NCI-H524 (cell line): ENCODE results near the gene LRP1B.
"Not testable (repeated sequence)": the region's sequence is repeated elsewhere in the genome, so short reads cannot be mapped to it uniquely, and the experiment has no call there.

Source experiments
- DNase-seq, 2 experiments: peaks; one replicate each; lab custom pipeline; 2025; lab: John Stamatoyannopoulos, UW

The LRP1B gene

DNA sequence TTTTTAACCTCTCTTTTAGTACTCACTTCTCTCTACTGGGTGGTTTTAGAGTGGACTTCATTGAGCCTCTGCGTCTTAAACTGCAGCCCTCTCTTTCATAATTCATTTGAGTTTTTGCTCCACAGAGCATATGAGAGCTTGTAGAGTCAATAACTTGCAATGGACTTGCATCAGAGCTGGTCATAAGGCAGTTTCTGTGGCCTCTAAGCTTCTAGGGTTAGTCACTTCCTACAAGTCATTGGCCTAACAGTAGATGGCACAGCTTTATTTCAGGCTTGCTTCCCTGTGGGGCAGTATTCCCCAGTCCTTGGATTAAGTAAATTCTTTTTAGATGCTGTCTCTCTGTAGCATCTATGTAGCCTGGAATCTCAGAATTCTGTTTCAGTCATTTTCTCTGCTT is 1435.7 kb downstream of the LRP1B start:
- DNase-seq, result no peak

DNA sequence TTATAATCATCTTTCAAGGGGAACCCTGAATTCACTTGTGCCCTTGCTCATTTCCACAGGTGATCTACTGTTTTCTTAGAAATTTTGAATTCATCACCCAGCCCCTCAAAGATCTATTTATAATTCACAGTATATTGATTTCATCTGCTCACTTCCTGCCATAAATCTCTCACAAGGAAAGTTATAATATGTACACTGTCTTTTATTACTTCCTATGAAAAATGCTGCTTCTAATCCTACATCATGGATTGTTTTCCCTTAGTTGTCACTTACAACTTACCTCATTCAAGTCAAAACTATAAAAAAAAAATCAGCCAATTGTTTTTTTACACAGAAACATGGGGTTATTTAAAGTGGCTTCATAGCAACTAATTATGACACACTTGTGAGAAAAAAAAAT is 1443.0 kb downstream of the LRP1B start:
- no peak for DNase-seq

DNA sequence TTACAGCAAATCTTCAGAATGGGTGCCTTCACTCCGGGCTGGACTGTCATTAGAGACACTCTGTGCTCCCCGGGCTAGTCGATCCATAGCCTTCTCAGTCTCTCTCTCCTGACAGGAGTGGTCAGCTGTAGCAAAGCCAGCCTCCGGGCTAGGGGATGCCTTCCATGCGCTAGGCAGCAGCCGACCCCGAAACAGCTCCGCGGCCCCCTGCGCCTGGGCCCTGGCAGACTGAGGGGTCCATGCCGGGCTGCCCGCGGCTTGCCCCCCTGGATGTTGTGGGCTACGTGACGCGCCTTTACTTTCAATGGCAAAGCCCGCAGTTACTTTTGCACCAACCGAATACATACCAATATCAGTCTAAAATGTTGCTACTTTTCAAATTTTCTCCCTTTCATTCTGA is 1447.2 kb downstream of the LRP1B start:
- DNase-seq, result no peak

DNA sequence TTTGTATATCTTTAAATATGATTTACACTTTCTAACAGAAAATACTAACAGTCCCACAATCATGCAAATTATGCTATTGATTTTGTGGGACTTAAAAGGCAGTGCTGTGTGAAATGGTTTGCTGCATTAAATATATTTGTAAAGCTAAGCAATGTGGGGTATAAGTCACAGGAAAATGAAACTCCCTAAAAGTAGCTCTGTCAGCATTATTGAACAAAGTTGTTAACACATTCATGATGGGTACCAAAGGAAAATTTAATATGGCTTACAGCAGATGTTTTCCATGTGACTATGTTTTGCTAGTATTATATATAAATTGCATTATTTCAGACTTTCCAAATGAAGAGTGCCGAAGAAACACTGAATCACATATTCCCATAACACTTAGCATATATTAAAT is 1450.0 kb downstream of the LRP1B start:
- DNase-seq, result no peak

DNA sequence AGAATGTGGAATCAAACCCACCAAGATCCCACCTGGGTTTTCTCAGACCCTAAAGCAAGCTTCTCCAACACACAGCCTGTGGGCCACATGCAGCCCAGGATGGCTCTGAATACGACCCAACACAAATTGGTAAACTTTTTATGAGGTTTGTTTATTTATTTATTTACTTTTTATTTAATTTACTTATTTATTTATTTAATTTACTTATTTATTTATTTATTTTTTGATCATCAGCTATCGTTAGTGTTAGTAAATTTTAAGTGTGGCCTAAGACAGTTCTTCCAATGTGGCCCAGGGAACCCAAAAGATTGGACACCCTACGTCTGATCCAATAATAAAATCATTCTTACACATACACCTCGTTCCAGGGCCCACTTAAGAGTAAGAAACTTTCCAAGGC is 1451.1 kb downstream of the LRP1B start:
- no peak for DNase-seq

DNA sequence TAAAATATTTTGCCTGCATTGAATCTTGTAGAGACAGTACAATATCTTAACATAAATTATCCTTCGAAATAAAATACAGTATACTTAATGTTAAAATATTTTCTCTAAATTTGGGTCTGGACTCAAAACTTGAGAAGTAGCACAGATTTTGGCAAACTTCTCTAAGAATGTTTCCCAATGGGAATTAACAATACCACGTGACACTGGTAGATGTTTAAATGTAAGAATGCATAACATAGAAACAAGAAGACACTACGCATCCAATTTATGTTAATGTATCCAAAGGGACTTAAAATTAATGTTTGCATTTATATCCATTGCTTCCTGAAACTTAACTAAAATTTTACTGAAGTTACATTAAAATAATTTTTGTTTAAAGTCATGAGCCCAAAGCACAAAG is 1460.9 kb downstream of the LRP1B start:
- DNase-seq, result no peak

DNA sequence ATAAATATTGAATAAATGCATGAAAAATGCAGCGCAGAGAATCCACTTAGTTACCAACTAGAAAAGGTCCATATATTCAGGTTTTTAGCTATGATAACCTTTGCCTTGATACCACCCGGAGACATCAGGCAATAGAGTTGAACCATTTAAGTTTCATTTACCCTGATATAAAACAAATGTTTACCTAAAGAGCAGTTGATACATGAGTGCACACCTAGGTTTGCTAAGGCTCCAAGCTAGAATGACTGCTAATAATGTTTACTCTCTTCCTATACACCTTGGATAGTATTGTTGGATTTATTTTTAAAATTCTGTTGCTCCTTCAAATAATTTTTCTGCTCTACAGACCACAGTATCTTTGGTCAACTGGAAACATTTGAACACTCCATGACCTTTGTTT is 1463.6 kb downstream of the LRP1B start:
- DNase-seq, result no peak

DNA sequence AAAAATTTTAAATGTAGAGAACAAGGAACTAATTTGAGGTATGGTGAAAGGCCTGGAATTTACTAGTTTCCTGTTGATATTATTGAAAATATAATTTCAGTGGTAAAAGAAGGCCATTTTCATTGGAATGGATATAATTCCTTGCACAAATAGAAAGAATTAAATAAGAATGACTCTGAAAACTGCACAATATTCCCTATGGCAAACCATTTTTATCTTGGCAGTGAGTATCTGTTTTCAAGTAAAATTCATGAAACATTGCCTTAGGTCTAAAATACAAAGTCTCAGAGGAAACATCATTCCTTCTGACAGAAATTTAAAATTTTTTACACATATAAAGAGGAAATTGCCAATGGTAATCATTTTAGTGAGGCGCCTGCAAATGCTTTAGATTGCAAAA is 1468.3 kb downstream of the LRP1B start:
- no peak for DNase-seq

DNA sequence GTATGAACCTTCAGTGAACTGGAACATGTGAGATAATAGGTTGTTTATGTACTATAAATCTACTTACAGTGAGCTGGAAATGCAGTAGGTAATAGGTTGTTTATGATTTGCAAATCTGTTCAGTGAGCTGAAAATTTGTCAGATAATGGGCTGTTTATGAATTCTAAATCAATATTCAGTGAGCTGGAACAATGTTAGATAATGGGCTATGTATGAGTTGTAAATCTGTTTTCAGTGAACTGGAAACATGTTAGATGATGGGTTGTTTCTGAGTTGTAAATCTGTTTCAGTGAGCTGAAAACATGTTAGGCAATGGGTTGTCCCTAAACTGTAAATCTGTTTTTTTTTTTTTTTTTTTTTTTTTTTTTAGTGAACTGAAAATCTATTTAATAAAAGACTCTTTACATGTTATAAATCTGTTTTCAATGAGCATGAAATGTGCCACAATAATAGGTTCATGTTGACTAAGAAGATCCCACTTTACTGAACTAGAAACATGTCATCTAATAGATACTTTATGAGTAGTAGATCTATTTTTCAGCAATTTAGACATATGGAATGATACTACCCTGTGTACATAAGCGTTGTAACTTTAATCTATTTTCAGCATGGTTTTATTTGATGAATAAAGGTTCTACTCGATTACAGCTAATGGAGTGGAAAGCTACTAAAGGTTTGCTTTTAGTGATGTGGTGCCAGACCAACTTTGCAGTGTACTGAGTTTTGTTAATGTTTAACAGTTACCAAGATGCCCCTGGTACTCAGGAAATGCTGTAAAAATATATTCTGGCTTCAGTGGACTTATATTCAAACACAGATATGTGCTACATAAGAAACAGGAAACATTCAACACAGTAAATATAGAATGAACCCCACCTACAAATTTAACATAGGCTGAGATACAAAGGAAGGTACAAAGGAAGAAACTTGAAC is 1471.8 kb downstream of the LRP1B start:
- no peak for DNase-seq

DNA sequence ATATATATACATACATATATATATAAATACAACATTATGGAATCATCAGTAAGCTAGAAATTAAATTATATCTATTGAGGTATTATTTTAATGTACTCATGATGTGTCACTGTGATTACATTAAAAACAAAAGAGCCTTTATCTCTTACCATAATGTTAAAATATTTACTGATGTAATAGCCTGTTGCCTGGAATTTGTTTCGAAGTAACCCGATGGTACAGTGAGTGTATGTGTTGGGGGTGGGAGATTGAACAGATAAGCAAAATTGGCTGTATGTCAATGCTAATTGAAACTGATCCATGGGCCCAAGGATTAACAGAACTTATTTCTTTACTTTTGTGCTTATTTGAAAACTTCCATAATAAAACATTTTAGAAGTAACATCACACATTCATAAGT is 1473.2 kb downstream of the LRP1B start:
- DNase-seq, result no peak

DNA sequence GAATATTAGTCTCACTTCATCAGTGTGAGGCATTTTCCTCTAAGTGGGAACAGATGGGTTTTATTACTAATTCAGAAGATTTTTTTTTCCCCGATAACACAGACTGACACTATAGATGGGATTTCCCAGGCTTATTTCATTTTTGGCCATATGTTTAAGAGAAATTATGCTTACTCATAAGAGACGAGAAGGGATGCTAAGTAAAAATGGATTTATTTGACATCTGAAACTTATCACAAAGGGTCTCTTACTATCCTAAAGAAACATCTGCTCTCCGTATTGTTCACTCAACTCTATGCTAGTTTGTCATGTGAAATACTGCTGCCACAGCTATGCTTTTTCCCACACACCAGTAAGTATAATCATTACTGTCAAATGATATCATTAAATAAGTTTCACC is 1476.3 kb downstream of the LRP1B start:
- peak; percentile 56 to 97 for DNase-seq

DNA sequence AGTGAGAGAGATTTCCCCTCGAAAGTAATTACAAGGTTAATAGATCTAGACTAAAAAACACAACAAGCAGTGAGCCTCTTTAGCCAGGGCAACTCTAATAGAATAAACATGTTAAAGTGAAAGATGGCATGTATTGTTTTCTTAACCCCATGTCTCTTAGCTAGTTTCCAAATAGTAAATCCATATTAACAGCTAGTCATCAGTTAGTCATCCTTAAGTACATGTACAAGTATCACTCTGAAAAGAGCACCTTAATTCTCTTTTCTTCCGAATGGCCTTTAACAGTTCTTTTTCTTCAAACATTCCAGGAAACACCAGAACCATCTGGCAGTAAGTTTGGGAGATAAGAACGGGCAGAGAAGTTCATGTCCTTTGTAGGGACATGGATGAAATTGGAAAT is 1480.0 kb downstream of the LRP1B start:
- DNase-seq, result no peak

DNA sequence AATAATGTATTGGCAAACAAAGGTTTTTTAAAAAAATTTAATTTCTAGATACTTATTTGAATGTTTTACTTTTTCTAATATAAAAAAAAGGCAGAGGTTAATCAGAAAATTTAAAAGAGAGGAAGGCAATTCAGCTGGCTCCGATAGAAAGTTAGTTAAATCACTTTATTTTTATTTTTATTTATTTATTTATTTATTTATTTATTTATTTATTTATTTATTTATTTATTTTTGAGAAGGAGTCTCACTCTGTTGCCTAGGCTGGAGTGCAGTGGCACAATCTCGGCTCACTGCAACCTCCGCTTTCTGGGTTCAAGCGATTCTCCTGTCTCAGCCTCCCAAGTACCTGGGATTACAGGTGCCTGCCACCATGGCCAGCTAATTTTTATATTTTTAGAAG is 1480.7 kb downstream of the LRP1B start:
- not testable (repeated sequence) for DNase-seq

DNA sequence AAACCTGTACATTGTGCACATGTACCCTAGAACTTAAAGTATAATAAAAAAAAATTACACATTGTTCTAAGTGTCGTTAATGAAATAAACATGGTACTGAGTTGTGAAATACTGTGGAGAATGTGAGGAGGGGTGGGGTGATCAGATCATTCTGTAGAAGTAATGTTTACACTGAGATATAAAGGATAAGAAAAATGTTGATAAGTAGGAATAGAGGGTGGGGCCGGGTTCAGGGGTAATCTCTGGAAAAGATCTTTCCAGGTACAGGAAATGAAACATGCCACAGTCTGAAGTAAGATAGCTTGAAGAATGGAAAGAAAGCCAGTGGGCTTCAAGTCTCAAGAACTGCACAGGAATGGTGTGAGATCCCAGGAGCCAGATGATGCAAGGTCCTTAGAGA is 1482.4 kb downstream of the LRP1B start:
- DNase-seq, result no peak

DNA sequence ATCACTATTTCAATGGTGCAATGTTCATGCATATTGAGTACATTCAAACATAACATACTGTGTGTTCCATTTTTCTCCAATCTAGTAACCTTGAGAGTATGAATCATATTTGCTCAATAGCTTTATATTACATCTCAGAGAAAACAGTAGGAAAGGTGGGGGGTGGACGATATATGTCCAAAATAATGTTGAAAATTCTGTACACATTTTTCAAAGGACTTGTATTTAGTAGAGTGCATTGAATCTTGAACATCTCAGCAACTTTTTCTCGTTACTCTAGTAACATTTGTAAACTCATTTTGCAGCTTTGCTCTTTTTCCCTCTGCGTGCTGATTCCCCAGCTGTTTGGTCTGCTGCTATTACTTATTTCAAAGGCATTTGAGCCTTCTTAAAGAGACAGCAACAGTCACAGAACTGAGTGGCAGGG is 1487.0 kb downstream of the LRP1B start:
- DNase-seq, result peak; percentile 3 to 42

DNA sequence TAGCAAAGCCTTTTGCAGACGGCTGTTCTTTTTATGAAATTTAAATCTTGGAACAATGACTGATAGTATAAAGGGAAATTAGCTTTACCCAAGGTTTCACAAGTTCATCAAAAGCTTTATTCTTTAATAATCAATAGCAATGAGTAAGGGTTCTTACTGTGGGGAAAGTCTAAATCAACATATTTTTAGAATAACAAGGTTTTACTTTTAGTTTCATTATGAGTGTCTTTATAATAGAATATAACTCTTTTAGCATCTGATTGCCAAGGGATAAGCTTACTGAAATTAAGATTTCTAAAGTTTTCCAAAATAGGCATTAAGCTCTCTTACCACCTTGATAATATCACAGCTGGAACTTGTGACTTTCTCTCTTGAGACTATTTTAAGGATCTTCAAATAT is 1489.7 kb downstream of the LRP1B start:
- no peak for DNase-seq

DNA sequence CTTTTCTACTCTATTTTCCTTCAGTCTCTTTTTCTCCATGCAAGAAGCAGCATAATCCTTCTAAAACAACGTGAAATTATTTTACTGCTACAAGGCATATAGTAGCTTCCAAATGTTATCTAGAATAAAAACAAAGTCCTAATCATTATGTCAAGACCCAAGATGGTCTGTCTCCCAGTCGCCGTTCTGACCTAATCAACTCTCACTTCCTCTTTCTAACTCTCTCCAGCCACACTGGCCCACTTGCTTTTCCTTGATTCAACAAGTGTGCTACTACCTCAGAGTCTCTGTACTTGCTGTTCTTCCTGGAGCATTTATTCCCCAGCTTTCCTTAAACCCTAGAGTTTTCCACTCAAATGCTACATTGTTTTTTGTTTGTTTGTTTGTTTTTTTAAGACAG is 1491.2 kb downstream of the LRP1B start:
- DNase-seq, result no peak

DNA sequence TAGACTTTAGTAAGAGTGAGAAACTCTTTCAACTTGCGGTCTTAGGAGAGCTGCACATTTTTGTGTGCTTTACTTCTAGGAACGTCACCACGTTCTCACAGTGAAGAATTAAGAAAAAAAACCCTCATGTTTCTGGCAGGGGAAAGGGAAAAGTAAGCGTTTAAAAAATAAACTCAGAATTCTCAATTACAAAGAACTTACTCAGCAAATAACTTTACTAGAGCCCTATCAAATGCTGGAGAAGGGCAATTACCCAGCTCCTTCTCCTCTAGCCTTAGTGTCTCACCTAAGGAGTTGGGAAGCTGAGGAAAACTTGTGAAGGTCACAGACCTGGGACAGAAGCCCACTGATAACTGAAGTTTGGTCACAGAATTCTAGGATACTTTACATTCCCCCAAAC is 1500.3 kb downstream of the LRP1B start:
- DNase-seq, result no peak

DNA sequence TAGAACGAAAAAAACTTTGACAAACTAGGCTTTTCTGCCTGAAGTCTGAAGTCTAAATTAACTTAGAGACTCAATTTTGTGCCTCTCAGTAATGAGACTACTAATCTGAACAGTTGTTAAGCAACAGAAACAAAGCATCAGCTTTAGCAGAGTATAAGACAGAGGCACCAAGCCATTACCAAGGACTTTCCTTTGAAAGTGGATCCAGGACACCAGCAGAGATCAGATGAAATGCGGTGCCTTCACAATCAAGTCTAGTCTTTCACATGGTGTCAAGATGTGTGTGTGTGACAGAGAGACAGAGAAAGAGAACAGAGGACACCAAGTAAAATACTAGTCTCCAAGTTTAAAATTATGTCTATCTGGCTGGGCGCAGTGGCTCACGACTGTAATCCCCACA is 1502.9 kb downstream of the LRP1B start:
- DNase-seq, result no peak

DNA sequence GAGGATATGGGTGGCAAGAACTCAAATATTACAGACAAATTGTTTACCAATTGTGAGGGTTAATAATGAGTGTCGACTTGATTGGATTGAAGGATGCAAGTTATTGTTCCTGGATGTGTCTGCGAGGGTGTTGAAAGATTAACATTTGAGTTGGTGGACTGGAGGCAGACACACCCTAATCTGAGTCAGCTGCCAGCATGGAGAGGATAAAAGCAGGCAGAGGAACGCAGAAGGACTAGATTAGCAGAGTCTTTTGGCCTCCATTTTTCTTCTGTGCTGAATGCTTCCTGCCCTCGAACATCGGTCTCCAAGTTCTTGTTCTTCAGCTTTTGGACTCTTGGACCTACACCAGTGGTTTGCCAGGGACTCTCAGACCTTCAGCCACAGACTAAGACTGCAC is 1503.7 kb downstream of the LRP1B start:
- no peak for DNase-seq

DNA sequence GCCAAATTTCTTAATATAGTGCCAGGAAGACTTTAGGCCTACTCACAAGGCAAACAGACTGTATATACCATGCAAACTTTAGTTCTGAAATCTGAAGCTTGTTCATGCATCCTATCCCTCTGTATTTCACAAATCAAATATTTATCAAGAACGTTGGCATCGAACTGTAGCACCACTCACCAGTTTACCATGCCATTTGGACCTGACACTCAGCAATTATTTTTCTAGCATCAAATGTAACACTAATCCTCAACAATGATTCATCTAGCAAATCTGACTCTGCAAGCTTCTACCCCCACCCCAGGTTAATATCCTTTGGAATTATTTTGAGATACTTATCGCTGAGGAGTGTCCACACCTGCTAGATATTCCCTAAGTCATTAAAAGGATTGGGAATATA is 1506.6 kb downstream of the LRP1B start:
- DNase-seq, result peak; percentile 65 to 89

DNA sequence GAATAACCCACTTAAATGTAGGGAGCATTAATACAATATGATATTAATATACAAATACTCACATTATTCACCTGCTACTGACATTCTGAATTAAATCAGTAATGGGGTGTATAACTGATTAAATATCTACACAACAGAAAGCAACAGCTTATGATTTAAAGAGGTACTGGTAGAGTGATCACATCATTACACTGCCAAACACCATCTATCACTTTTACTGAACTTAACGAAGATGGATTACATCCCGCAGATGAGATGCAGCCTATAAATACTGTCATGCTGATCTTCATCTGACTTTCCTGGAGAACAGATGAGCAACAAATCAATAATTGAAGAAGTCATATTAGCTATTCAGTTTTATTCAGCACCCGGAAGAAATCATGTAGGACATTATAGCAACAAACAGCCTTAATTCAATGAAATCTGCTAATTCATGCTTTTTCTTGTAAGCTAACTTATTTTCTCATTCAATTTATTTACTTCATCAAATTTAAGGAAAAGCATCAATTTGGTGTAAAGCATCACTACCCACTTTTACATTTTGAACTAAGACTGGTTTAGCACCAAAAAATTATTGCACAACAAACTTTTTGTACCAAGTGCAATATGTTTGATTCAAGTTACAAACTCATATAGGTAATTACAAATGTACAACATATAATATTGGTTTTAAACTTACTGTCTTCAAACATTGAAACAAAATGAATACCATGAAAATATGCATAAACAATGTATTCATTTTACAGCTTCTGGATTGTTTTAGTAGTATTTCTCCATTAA is 1509.0 kb downstream of the LRP1B start:
- no peak for DNase-seq

DNA sequence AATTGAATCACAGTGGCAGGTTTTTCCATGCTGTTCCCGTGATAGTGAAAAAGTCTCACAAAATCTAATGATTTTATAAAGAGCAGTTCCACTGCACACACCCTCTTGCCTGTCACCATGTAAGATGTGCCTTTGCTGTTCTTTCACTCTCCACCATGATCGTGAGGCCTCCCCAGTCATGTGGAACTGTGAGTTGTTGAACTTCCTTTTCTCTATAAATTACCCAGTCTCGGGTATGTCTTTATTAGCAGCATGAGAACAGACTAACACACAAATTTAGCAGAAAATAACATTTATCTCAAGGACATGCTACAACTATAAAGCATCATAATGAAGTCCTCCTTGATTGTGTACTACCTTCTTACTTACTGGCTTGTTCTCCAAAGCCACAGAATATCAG is 1526.0 kb downstream of the LRP1B start:
- no peak for DNase-seq
